ENCODE results near the gene DNAL4.

The DNAL4 gene

GRCh38 chr22:38793721-38794466, at the start of gene DNAL4:
TSS of gene DNAL4 (minus strand) at chr22:38794143. CDS start at chr22:38782731, 11,412 bp downstream.
- DNase-seq (ENCODE audit: low read depth, low spot score) = peak; percentile 94

GRCh38 chr22:38843201-38843656, 49.3 kb upstream of the DNAL4 start:
- DNase-seq (ENCODE audit: low read depth, low spot score) = no peak

GRCh38 chr22:38842512-38843200, 48.7 kb upstream of the DNAL4 start:
- no peak for DNase-seq (ENCODE audit: low read depth, low spot score)

GRCh38 chr22:38841635-38842034, 47.7 kb upstream of the DNAL4 start:
- no peak for DNase-seq (ENCODE audit: low read depth, low spot score)

GRCh38 chr22:38841211-38841610, 47.3 kb upstream of the DNAL4 start:
- no peak for DNase-seq (ENCODE audit: low read depth, low spot score)

GRCh38 chr22:38840129-38840528, 46.2 kb upstream of the DNAL4 start:
- DNase-seq (ENCODE audit: low read depth, low spot score) = no peak

GRCh38 chr22:38839686-38840085, 45.7 kb upstream of the DNAL4 start:
- no peak for DNase-seq (ENCODE audit: low read depth, low spot score)

GRCh38 chr22:38837414-38837928, 43.5 kb upstream of the DNAL4 start:
- no peak for DNase-seq (ENCODE audit: low read depth, low spot score)

- no peak for DNase-seq (ENCODE audit: low read depth, low spot score)
These were observed 42.0 kb upstream of the DNAL4 start for GRCh38 chr22:38835888-38836301.

GRCh38 chr22:38834991-38835390, 41.0 kb upstream of the DNAL4 start:
- no peak for DNase-seq (ENCODE audit: low read depth, low spot score)

- no peak for DNase-seq (ENCODE audit: low read depth, low spot score)
These were observed 40.4 kb upstream of the DNAL4 start for GRCh38 chr22:38834215-38834953.

GRCh38 chr22:38833061-38833460, 39.1 kb upstream of the DNAL4 start:
- no peak for DNase-seq (ENCODE audit: low read depth, low spot score)

GRCh38 chr22:38832005-38832978, 38.3 kb upstream of the DNAL4 start:
- DNase-seq (ENCODE audit: low read depth, low spot score) = no peak

- no peak for DNase-seq (ENCODE audit: low read depth, low spot score)
These were observed 37.4 kb upstream of the DNAL4 start for GRCh38 chr22:38831166-38831945.

GRCh38 chr22:38830845-38831108, 36.8 kb upstream of the DNAL4 start:
- DNase-seq (ENCODE audit: low read depth, low spot score) = no peak

- no peak for DNase-seq (ENCODE audit: low read depth, low spot score)
These were observed 36.3 kb upstream of the DNAL4 start for GRCh38 chr22:38830026-38830844.

GRCh38 chr22:38829485-38829884, 35.5 kb upstream of the DNAL4 start:
- no peak for DNase-seq (ENCODE audit: low read depth, low spot score)

- DNase-seq (ENCODE audit: low read depth, low spot score) = no peak
These were observed 34.8 kb upstream of the DNAL4 start for GRCh38 chr22:38828616-38829205.

GRCh38 chr22:38828191-38828590, 34.2 kb upstream of the DNAL4 start:
- no peak for DNase-seq (ENCODE audit: low read depth, low spot score)
